Measurements from ENCODE around the gene ABCA10.
"Not testable (repeated sequence)": the region's sequence is repeated elsewhere in the genome, so short reads cannot be mapped to it uniquely, and the experiment has no call there.

ABCA10 gene

DNA sequence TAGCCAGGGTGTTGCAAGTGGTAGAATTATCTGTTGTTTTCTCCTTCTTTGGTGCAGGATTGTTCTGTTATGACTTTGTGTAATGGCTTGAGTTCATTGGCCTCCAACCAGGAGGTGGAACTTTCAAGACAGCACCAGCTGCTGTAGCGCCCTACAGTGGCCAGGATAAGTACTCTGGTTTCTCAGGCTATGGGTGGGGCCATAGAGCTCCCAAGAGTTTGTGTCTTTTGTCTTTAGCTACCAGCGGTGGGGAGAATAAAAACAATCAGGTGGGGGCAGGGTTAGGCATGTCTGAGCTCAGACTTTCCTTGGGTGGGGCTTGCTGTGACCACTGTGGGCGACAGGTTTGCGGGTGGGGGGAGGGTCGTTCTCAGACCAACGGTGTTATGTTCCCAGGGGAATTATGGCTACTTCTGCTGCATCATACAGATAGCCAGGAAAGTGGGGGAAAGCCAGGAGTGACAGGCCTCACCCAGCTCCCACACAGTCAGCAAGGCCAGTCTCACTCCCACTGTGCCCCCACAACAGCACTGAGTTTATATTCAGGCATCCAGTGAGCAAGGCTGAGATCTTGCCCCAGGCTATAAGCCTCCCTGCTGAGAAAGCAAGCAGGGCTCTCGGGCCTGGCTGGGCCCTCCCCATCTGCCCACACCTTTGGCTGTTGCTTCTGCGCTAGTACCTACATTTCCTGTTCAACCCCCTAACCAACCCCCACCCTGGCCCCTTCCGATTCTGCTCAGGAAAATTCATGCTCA, 15.4 kb downstream of the ABCA10 start:
- TF ChIP-seq, protein P1, sequence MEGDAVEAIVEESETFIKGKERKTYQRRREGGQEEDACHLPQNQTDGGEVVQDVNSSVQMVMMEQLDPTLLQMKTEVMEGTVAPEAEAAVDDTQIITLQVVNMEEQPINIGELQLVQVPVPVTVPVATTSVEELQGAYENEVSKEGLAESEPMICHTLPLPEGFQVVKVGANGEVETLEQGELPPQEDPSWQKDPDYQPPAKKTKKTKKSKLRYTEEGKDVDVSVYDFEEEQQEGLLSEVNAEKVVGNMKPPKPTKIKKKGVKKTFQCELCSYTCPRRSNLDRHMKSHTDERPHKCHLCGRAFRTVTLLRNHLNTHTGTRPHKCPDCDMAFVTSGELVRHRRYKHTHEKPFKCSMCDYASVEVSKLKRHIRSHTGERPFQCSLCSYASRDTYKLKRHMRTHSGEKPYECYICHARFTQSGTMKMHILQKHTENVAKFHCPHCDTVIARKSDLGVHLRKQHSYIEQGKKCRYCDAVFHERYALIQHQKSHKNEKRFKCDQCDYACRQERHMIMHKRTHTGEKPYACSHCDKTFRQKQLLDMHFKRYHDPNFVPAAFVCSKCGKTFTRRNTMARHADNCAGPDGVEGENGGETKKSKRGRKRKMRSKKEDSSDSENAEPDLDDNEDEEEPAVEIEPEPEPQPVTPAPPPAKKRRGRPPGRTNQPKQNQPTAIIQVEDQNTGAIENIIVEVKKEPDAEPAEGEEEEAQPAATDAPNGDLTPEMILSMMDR (IDR thresholded peaks at IDR 0.05; ENCODE audit: low read length, missing control alignments) = no peak
- no peak for DNase-seq (ENCODE audit: low read depth)
- no peak overlapping the region for H3K4me3 ChIP-seq (replicated peaks; ENCODE audit: low read depth, low read length)

- DNase-seq (ENCODE audit: low read depth) = no peak
- no peak overlapping the region for H3K4me3 ChIP-seq (replicated peaks; ENCODE audit: low read depth, low read length)
- TF ChIP-seq, protein P1 (IDR thresholded peaks at IDR 0.05; ENCODE audit: low read length, missing control alignments) = no peak
Measured at GRCh38 chr17:69208640-69209039, 20.0 kb downstream of the ABCA10 start.

DNA sequence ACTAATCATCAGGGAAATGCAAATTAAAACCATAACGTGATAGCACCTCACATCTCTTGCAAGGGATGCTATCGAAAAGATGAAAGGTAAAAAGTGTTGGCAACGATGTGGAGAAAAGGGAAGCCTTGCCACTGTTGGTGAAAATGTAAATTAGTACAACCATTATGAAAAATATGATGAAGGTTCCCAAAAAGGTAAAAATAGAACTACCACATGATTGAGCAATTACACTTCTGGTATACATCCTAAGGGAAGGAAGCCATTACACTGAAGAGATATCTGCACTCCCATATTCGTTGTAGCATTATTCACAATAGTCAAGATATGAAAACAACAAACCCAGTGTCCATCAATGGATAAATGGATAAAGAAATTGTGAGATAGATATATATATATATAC, 21.5 kb downstream of the ABCA10 start:
- DNase-seq (ENCODE audit: low read depth) = no peak
- TF ChIP-seq, protein P1 (IDR thresholded peaks at IDR 0.05; ENCODE audit: low read length, missing control alignments) = no peak
- no peak overlapping the region for H3K4me3 ChIP-seq (replicated peaks; ENCODE audit: low read depth, low read length)

DNA sequence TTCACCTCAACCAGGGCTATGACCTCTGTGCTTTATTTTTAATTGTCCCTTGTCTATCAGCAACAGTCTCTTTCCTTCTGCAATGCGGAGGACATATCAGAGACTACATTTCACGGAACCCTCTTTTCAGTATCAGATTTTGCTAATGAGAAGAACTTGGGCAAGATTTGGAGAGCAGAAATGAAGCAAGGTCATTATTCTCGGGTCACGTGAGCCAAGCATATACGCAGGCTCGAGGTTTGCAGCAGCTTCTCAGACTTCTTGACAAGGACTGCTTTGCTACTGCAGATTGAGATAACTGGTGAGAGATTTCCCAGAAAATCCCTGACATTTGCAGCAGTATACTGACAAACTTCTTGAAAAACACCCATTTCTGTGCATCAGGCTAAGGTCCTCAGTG, 30.4 kb downstream of the ABCA10 start:
- no peak for DNase-seq (ENCODE audit: low read depth)
- TF ChIP-seq, protein P1 (IDR thresholded peaks at IDR 0.05; ENCODE audit: low read length, missing control alignments) = no peak
- no peak overlapping the region for H3K4me3 ChIP-seq (replicated peaks; ENCODE audit: low read depth, low read length)

DNA sequence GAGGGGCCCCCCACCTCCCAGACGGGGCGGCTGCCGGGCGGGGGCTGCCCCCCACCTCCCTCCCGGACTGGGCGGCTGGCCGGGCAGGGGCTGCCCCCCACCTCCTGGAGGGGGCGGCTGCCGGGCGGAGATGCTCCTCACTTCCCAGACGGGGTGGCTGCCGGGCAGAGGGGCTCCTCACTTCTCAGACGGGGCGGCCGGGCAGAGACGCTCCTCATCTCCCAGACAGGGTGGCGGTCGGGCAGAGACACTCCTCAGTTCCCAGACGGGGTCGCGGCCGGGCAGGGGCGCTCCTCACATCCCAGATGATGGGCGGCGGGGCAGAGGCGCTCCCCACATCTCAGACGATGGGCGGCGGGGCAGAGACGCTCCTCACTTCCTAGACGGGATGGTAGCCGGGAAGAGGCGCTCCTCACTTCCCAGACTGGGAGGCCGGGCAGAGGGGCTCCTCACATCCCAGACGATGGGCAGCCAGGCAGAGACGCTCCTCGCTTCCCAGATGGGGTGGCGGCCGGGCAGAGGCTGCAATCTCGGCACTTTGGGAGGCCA, 32.4 kb downstream of the ABCA10 start:
- not testable (repeated sequence) for H3K4me3 ChIP-seq (replicated peaks; ENCODE audit: low read depth, low read length); DNase-seq (ENCODE audit: low read depth)

- TF ChIP-seq, protein P1 (IDR thresholded peaks at IDR 0.05; ENCODE audit: low read length, missing control alignments) = no peak
- DNase-seq (ENCODE audit: low read depth) = no peak
- no peak overlapping the region for H3K4me3 ChIP-seq (replicated peaks; ENCODE audit: low read depth, low read length)
Measured at GRCh38 chr17:69192754-69193153, 35.9 kb downstream of the ABCA10 start.

GRCh38 chr17:69188796-69189195, 39.8 kb downstream of the ABCA10 start:
- H3K4me3 ChIP-seq (replicated peaks; ENCODE audit: low read depth, low read length) = no peak overlapping the region
- TF ChIP-seq, protein P1 (IDR thresholded peaks at IDR 0.05; ENCODE audit: low read length, missing control alignments) = no peak
- no peak for DNase-seq (ENCODE audit: low read depth)
